Cardiac fibroblast (primary cell): ENCODE measurements around the gene PRSS16.

Experiments
- DNase-seq, 2 donors: peaks; one replicate each; pipeline versions ENCODE4 v3.0.0 to v3.0.0-alpha.2; 2010; ENCODE audit warnings: low read depth in 2 of 2
- H3K4me3 ChIP-seq, 2 donors: replicated peaks in 1 of 2; 1 replicate in 1 of 2; 2 replicates in 1 of 2; pipeline ENCODE4 v1.5.1; 2011; ENCODE audit warnings: low read depth in 2 of 2, low read length in 2 of 2, mild to moderate bottlenecking in 2 of 2, moderate library complexity in 1 of 2
- TF ChIP-seq, protein P1 (sequence below): IDR thresholded peaks from one replicate; pipeline ENCODE4 v1.5.1; 2011; ENCODE audit warnings: low read depth, mild to moderate bottlenecking, low read length, inconsistent platforms

Gene PRSS16

DNA sequence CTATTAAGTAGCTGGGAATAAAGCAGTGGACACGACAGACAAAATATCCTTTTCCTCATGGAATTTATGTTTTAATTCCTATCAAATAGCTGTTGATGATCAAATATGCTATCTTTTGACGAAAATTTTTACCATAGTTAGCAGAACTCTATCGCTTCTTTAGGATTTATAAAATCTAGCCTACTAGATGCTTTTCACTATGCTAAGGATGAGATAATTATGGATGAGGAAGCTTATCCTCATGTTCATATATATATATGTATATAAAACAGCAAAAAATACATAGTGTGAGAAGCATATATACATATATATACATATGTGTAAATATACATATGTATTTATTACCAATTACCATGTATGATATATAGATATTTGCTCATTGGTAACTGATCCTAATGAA, 12.9 kb upstream of the PRSS16 start:
- TF ChIP-seq, protein P1, sequence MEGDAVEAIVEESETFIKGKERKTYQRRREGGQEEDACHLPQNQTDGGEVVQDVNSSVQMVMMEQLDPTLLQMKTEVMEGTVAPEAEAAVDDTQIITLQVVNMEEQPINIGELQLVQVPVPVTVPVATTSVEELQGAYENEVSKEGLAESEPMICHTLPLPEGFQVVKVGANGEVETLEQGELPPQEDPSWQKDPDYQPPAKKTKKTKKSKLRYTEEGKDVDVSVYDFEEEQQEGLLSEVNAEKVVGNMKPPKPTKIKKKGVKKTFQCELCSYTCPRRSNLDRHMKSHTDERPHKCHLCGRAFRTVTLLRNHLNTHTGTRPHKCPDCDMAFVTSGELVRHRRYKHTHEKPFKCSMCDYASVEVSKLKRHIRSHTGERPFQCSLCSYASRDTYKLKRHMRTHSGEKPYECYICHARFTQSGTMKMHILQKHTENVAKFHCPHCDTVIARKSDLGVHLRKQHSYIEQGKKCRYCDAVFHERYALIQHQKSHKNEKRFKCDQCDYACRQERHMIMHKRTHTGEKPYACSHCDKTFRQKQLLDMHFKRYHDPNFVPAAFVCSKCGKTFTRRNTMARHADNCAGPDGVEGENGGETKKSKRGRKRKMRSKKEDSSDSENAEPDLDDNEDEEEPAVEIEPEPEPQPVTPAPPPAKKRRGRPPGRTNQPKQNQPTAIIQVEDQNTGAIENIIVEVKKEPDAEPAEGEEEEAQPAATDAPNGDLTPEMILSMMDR = no peak
- DNase-seq = no peak
- H3K4me3 ChIP-seq = no peak overlapping the region

DNA sequence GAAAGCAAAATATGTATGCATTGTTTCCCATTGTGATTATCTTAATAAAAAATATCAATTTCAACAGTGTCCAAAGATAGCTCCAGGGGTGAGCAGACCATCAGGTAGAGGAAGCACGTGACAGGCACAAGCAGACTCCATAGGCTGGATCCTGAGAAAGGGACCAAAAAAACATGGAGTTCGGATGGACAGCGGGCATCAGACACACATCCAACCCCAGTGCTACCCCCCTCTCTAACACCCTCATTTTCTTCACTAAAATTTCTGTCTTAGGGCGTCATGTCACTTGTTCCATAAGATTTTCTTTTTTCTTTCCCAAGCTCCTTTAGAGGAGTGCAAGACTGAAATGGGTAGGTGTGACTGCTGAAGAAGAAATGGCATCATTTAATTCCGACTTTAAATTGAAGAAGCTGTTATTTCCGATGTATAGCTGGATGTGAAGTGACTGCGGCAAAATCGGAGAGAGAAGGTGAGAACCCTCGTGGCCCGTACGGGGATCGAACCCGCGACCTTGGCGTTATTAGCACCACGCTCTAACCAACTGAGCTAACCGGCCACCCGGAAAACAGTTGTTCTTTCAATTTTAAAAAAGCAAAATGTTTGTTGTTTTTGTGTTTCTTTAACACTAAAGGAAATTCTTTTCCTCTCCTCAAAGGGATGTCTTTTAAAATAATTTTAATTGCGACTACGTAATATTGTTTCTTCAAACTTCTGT, 10.3 kb upstream of the PRSS16 start:
- TF ChIP-seq, protein P1 = no peak
- peak; percentile 47 to 87 for DNase-seq
- peak overlapping the region in 1 of 2 donors; percentile 33 for H3K4me3 ChIP-seq

DNA sequence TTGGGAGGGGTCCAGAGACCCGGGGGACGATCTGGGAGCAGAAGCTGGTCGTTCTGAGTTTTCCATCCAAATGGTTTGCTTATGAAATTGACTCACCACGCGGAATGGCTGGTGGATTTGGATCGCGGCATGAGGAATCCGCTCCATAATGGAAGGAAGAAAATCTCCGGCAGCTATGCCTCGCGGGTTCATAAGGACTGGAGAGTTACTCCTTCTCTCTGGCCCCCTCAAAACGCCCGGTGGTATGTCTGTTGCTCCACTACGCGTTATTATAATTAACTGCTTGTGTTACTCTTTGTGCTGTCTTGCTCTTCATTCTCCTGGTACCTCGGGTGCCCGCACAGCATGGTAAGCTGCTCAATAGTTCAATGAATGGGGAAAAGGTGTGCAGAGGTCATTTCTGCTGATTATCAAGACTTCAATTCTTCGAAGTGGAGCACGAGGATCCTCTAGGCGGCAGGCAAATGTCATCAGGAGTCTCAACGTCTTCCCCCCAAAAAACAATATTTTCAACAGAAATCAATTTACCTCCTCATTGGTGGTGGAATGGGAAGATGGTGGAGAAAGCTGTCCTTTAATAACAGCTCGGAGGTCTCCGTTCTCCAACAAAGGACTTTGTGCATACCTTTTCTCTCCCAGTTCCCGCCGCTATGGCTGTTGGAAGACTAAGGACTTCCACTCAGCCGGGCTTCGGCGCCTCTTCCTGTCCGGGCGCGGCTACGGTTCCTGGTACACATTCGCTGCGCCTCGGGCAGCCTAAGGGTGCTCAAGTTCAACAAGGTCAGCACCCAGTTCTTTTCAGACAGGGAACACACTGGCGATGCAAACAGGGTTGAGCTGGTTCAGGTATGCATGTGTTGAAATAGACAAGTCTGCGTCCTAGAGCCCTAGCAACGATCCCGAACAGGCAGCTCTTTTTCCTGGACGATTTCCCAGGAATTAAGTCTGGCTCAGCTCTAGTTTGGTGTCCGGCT, 9.2 kb upstream of the PRSS16 start:
- TF ChIP-seq, protein P1 = no peak
- peak overlapping the region; percentile 4 to 33 for H3K4me3 ChIP-seq
- peak; percentile 30 to 32 for DNase-seq

DNA sequence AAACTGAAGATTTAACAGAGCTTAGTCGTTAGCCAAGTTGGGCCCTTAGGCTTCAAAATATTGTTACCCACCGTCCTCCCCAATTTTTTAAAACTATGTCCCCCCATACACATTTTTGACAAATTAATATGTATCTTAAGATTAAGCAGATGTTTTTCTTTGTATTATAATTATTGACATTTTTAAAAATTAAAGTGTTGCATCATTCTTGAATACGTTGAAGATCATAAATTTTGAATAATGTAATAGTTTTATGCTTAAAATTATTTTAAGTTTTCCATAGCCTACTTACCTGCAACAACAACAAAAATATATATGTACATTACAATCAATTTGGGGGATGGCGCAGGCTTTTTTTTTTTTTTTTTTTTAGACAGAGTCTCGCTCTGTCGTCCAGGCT, 8.2 kb upstream of the PRSS16 start:
- TF ChIP-seq, protein P1 = no peak
- H3K4me3 ChIP-seq = no peak overlapping the region
- no peak for DNase-seq

DNA sequence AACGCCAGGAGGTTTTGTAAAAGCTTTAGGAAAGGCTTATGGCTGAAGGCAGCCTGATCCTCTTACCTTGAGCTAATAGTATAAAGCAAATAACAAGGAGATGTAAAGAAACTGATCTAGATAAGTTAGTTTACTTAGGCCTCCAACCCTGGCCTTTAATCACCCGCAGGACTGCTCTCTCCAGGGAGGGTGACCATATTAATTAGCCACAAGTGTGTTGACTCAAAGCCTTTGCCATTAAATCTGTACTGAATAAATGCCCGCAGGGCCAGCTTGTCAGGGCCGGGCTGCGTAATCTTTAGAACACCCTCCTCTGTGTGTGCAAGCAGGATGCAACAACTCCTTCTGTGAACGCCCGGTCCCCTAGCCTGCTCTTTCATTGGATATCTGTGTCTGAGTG, 6.1 kb upstream of the PRSS16 start:
- TF ChIP-seq, protein P1 = no peak
- H3K4me3 ChIP-seq = no peak overlapping the region
- DNase-seq = no peak

DNA sequence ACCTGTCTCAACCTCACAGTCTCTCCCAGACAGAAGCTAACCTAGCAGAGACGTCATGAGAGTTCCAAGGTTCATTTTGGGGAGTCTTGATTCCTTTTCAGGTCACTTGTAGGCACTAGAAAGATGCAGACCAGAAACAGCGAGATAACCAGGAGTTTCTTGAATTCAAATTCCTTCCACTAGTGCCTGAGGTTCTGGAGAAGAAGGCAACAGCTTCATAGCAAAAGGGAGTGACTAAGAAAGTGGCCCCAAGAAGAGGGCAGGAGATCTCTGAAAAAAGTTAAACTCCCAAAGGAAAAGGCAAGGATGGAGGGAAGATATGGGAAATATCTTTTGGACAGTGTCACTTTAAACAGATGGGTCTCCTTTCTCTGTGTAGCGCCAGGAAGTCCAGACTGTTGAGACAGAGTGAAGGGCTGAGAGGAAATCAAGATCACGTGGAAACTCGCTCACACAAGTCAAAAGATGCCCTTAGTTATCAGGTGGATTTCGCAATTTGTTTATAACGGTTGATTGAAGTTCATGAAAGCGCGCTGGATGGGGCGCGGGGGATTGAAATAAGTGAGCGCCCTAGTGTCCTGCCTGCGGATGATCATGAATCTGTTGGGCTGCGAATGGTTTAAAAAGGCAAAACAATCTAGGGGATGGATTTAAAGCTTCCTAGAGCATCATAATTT, 4.8 kb upstream of the PRSS16 start:
- no peak for DNase-seq
- no peak overlapping the region for H3K4me3 ChIP-seq
- TF ChIP-seq, protein P1 = no peak
